Upper lobe of left lung (tissue), 6 donors: ENCODE data around the gene ATAD5. TPM values are rescaled to one million over a fixed set of nuclear protein-coding genes. Genes with fewer than 3 reads are reported as not detected.
"Not testable (repeated sequence)": the region's sequence is repeated elsewhere in the genome, so short reads cannot be mapped to it uniquely, and the experiment has no call there.

Experiments used
- ATAC-seq, 2 donors: fragments of 200-7000 bp; cut with Tn5 transposase; one replicate each; pipeline ENCODE4 v1.9.1; 2022; ENCODE audit warnings: mild to moderate bottlenecking in 2 of 2, moderate library complexity in 2 of 2; ENCODE audit not compliant: low FRiP score in 2 of 2
- DNase-seq, 2 donors: peaks; one replicate each; pipeline ENCODE4 v3.0.0-alpha.2; 2019 to 2020
- H3K27ac ChIP-seq, 4 donors: fragments of 200-600 bp; sonication (generic); one replicate each; pipeline ENCODE4 v1.5.1; 2016 to 2019
- H3K27me3 ChIP-seq, 4 donors: fragments of 200-600 bp; sonication (generic); one replicate each; pipeline ENCODE4 v1.5.1; 2017 to 2019
- H3K36me3 ChIP-seq, 4 donors: fragments of 200-600 bp; sonication (generic); one replicate each; pipeline ENCODE4 v1.5.1; 2016 to 2019
- H3K4me1 ChIP-seq, 4 donors: fragments of 200-600 bp; sonication (generic); one replicate each; pipeline ENCODE4 v1.5.1; 2018 to 2019
- H3K4me3 ChIP-seq, 4 donors: fragments of 200-600 bp; sonication (generic); one replicate each; pipeline ENCODE4 v1.5.1; 2017 to 2019; ENCODE audit warnings: mild to moderate bottlenecking in 2 of 4, moderate library complexity in 1 of 4
- H3K9me3 ChIP-seq, 4 donors: fragments of 200-600 bp; sonication (generic); one replicate each; pipeline ENCODE4 v1.5.1; 2018 to 2019
- EP300 ChIP-seq, 4 donors: sonication (generic); formaldehyde crosslinking; IDR thresholded peaks; one replicate each; pipeline ENCODE4 v1.5.1; 2017; ENCODE audit warnings: antibody characterized with exemption in 4 of 4, control low read depth in 2 of 4
- POLR2A ChIP-seq, 4 donors: fragments of 450-650 bp; IDR thresholded peaks; one replicate each; pipeline ENCODE4 v1.5.1; 2016 to 2017; ENCODE audit warnings: antibody characterized with exemption in 4 of 4, mild to moderate bottlenecking in 2 of 4
- POLR2AphosphoS5 ChIP-seq, 2 donors: sonication (generic); formaldehyde crosslinking; IDR thresholded peaks; one replicate each; pipeline ENCODE4 v1.5.1; 2017; ENCODE audit warnings: antibody characterized with exemption in 2 of 2
- WGBS, 2 donors: methylation state at CpG; one replicate each; pipeline ENCODE4 v1.1.5; 2017 to 2018; 5-methylcytosine and 5-hydroxymethylcytosine counted together
- total RNA-seq, 6 donors: library from RNA; depleted of rRNA in 4 of 6; stranded (reverse); fragments of >200 nt in 4 of 6; gene quantifications; one replicate each; pipeline versions ENCODE4 v1.1.0 to v1.2.1, GENCODE V29; 2016 to 2021
- TF ChIP-seq, protein P1 (sequence below), 6 experiments: fragments of 450-650 bp in 4 of 6; fragments of 200-600 bp in 2 of 6; sonication (generic) in 2 of 6; IDR thresholded peaks; one replicate each; pipeline ENCODE4 v1.5.1; 2016 to 2019; ENCODE audit warnings: antibody characterized with exemption in 6 of 6
- donor health status: DM: no; HTN: no; CAD: no; lungs with moderate emphysema.
- donor health status: DM: no; HTN: yes; CAD: no; lungs with severe emphysema.

The ATAD5 gene
- total RNA-seq, 6 donors from 2014 or later: 1.5 to 6.3 (median 1.9) TPM

DNA sequence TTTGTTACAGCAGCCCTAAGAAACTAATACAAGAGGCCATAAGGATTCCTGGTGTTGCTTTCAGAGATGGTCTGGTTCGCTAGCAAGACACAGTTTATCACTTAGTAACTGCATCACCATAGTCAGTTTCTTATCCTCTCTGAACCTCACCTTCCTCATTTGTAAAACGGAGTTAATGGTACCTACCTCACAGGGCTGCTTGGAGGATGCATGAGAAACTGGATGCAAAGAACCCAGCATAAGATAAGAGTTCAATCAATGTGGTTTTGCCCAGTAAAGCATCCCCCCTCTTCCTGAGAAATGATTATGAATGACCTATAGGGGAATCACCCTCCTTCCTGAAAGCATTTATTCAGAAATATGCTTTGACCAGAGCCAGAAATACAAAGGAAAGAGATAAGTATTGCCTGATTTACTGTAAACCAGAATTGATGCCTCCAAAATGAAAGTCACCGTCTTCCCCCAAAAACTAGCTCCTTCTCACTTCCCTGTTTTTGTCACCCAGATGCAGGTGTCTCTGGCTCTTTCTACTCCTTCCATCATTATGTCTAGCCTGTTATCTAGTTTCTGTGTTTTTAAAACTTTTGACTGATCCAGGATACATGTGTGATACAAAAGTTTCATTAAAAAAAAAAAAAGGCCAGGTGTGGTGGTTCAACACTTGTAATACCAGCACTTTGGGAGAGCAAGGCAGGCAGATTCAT lies 77.1 kb downstream of the ATAD5 start:
- ATAC-seq (no peak), DNase-seq (no peak)
- Histone ChIP-seq H3K27ac (no peak overlapping the region), H3K4me3 (no peak overlapping the region), H3K36me3 (peaks cover 0 to 3% (median 0%) of the 10 kb centered on the region in 4 donors), H3K27me3 (no peaks in the 10 kb centered on the region), H3K4me1 (peaks cover 11 to 25% (median 21%) of the 10 kb centered on the region in 4 donors), H3K9me3 (no peaks in the 10 kb centered on the region)
- no peak for TF ChIP-seq EP300 (IDR thresholded peaks at IDR 0.05)
- 75 to 83% methylated on average over 3 of the region's 3 CpGs for whole genome bisulfite sequencing, 2 donors

- WGBS, 2 donors: 96 to 97% methylated on average over 7 of the region's 7 CpGs
- H3K36me3 ChIP-seq, H3K27me3 ChIP-seq, ATAC-seq, H3K9me3 ChIP-seq, H3K4me3 ChIP-seq, DNase-seq, H3K27ac ChIP-seq: not testable (repeated sequence)
- H3K4me1 ChIP-seq: peaks cover 11 to 18% (median 16%) of the 10 kb centered on the region in 4 donors
These were observed 78.4 kb downstream of the ATAD5 start for GRCh38 chr17:30910151-30910550.

- no peak for DNase-seq
- ATAC-seq: no peak
- no peaks in the 10 kb centered on the region for H3K27me3 ChIP-seq
- no peak overlapping the region for H3K27ac ChIP-seq
- no peaks in the 10 kb centered on the region for H3K4me1 ChIP-seq
- H3K4me3 ChIP-seq: no peak overlapping the region
- H3K9me3 ChIP-seq: no peaks in the 10 kb centered on the region
- TF ChIP-seq POLR2AphosphoS5 (IDR thresholded peaks at IDR 0.05): no peak
- TF ChIP-seq, protein P1, sequence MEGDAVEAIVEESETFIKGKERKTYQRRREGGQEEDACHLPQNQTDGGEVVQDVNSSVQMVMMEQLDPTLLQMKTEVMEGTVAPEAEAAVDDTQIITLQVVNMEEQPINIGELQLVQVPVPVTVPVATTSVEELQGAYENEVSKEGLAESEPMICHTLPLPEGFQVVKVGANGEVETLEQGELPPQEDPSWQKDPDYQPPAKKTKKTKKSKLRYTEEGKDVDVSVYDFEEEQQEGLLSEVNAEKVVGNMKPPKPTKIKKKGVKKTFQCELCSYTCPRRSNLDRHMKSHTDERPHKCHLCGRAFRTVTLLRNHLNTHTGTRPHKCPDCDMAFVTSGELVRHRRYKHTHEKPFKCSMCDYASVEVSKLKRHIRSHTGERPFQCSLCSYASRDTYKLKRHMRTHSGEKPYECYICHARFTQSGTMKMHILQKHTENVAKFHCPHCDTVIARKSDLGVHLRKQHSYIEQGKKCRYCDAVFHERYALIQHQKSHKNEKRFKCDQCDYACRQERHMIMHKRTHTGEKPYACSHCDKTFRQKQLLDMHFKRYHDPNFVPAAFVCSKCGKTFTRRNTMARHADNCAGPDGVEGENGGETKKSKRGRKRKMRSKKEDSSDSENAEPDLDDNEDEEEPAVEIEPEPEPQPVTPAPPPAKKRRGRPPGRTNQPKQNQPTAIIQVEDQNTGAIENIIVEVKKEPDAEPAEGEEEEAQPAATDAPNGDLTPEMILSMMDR (IDR thresholded peaks at IDR 0.05): no peak
- no peak for TF ChIP-seq EP300 (IDR thresholded peaks at IDR 0.05)
- TF ChIP-seq POLR2A (IDR thresholded peaks at IDR 0.05): no peak
- H3K36me3 ChIP-seq: no peaks in the 10 kb centered on the region
These were observed 82.2 kb downstream of the ATAD5 start for GRCh38 chr17:30913955-30914354.

- H3K27ac ChIP-seq: no peak overlapping the region
- no peak for ATAC-seq
- H3K27me3 ChIP-seq: no peaks in the 10 kb centered on the region
- TF ChIP-seq POLR2AphosphoS5 (IDR thresholded peaks at IDR 0.05) (no peak), POLR2A (IDR thresholded peaks at IDR 0.05) (no peak), EP300 (IDR thresholded peaks at IDR 0.05) (no peak)
- TF ChIP-seq, protein P1 (IDR thresholded peaks at IDR 0.05): no peak
- no peaks in the 10 kb centered on the region for H3K9me3 ChIP-seq
- H3K4me1 ChIP-seq: peaks cover 0 to 4% (median under 1%) of the 10 kb centered on the region in 4 donors
- H3K4me3 ChIP-seq: no peak overlapping the region
- H3K36me3 ChIP-seq: no peaks in the 10 kb centered on the region
- DNase-seq: no peak
- 64 to 72% methylated on average over 5 of the region's 5 CpGs for WGBS, 2 donors
These were observed 84.3 kb downstream of the ATAD5 start for GRCh38 chr17:30915833-30916611.

DNA sequence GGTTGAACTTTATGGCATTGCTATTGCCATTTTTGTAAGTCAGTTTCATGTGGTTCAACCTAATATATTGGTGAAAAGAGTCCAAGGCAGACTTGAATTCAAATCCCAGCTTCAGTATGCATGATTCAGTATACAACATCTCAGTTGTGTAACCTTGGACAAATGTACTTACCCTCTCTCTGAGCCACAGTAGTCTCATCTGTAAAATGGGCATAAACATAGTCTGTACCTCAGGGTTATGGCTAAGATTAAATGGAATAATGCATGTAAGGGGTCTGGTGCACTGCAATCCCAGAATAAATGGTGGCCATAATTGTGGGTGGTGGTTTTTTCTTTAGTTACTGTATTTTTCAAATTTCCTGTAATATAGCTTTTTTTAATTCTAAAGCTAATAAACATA lies 85.3 kb downstream of the ATAD5 start:
- TF ChIP-seq EP300 (IDR thresholded peaks at IDR 0.05) (no peak), POLR2AphosphoS5 (IDR thresholded peaks at IDR 0.05) (no peak), POLR2A (IDR thresholded peaks at IDR 0.05) (no peak)
- TF ChIP-seq, protein P1 (IDR thresholded peaks at IDR 0.05): no peak
- Histone ChIP-seq H3K4me3 (no peak overlapping the region), H3K36me3 (no peaks in the 10 kb centered on the region), H3K9me3 (no peaks in the 10 kb centered on the region), H3K4me1 (peaks cover 1 to 12% (median 8%) of the 10 kb centered on the region in 4 donors), H3K27ac (no peak overlapping the region), H3K27me3 (peaks cover 0 to 5% (median 2%) of the 10 kb centered on the region in 4 donors)
- DNase-seq (no peak), ATAC-seq (no peak)
